Spleen (tissue), 7 donors: ENCODE data around the gene SLC8A1.

Experiments used
- CTCF ChIP-seq, 11 experiments: fragments of 200-600 bp in 7 of 11; fragments of 450-650 bp in 4 of 11; sonication (generic) in 4 of 11; IDR thresholded peaks in 8 of 11; conservative IDR thresholded peaks in 3 of 11; 1 replicate in 7 of 11; 2 replicates in 4 of 11; pipeline versions ENCODE4 v1.4.0 to v1.8.0; 2016 to 2021; ENCODE audit warnings: antibody characterized with exemption in 11 of 11, inconsistent platforms in 4 of 11, mild to moderate bottlenecking in 1 of 11
- POLR2AphosphoS5 ChIP-seq, 3 donors: sonication (generic); formaldehyde crosslinking; IDR thresholded peaks; one replicate each; pipeline ENCODE4 v1.5.1; 2017; ENCODE audit warnings: antibody characterized with exemption in 3 of 3
- donor health status: DM: no; HTN: no; CAD: no; lungs with moderate emphysema.
- donor health status: DM: no; HTN: no; CAD: no.
- donor health status: DM: no; HTN: no; CAD: no.

DNA sequence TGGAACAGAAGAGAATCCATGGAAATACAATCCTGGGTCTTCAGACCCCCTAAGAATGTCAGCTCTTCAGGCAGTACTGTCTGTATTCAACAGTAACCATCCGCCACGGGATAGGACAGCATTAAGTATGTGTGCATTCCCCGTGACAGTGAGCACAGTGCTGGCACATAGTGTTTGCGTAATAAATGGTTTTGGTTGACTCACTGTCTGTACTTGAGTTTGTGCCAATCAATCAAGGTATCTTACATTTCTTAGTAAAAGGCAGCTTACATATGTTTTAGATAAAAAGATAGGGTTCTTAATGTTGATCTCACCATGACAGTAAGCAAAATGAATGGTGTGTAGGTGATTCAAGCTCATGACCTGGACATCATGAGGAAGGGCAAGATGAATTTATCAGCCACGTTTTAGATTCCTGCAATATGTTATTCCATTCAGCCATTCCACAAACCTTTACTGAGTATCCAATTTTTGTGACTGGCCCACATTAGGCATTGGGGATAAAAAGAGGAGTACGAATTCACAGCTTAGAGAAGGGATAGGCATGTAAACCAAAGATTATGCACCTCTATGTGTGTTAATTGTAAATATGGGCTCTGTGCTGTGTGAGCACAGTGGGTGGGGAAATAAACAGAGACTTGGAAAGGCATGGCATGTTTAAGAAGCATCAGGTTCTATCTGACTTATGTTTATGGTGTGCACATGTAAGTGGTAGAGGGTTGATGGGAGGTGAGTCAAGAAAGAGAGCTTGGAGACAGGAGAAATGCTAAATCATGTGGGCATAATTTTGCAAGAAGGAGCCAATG lies 258.8 kb downstream of the SLC8A1 start:
- TF ChIP-seq CTCF (IDR thresholded peaks at IDR 0.05 in 8 of 11, conservative IDR thresholded peaks at IDR 0.05 in 3 of 11): no peak
- no peak for TF ChIP-seq POLR2AphosphoS5 (IDR thresholded peaks at IDR 0.05)
